ENCODE measurements around the gene IFT25.

- TF ChIP-seq CTCF (IDR thresholded peaks at IDR 0.05) (no peak), EP300 (IDR thresholded peaks at IDR 0.05) (no peak)
These were observed 25.8 kb downstream of the IFT25 start for GRCh38 chr1:53919675-53920066.
